HG03565 (cell line): Measurements from ENCODE around the gene MT1M.
"Not testable (repeated sequence)": the region's sequence is repeated elsewhere in the genome, so short reads cannot be mapped to it uniquely, and the experiment has no call there.

ENCODE experiments used
- ATAC-seq: cut with Tn5 transposase; IDR thresholded peaks from one replicate; pipeline ENCODE4 v1.9.1; 2021; ENCODE audit warnings: mild to moderate bottlenecking, moderate library complexity; ENCODE audit not compliant: unreplicated experiment

The MT1M gene

GRCh38 chr16:56645838-56646237 lies 13.4 kb downstream of the MT1M start:
- ATAC-seq, result no peak

- no peak for ATAC-seq
Observed at GRCh38 chr16:56647641-56648431, 15.4 kb downstream of the MT1M start.

GRCh38 chr16:56649271-56649670 lies 16.8 kb downstream of the MT1M start:
- no peak for ATAC-seq

DNA sequence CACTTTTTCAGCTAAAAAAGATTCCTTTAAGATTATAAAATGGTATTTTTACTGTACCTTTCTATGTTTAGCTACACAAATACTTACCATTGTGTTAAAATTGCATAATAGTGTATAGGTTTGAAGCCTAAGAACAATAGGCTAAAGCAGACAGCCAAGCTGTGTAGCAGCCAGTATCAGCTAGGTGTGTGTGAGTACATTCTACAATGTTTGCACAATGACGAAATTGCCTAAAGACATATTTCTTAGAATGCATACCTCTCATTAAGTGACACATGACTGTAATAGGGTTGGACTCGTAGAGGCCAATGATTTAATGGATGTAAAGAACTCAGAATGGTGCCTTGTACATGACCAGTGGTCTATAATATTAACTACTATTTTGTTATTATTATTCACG lies 17.4 kb downstream of the MT1M start:
- ATAC-seq, result no peak

DNA sequence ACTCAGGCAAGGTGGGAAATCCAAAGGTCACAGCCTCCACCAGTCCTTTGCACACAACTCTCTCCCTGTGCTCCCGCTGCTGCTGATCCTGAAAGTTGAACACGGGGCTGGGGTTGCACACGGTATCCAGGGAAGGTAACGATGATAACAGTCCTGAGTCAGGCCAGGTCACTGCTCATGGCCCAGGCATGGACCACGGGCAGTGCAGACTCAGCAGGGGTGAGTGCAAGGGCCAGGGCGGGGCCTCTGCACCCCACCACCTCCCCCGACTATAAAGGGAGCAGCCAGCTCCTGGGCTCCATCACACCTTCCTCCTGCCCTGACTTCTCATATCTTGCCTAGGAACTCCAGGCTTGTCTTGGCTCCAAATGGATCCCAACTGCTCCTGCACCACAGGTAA lies 19.1 kb downstream of the MT1M start, which contains the start of gene MT1B:
MT1B (plus strand) TSS at position 301 of the 400 bp plus-strand sequence; CDS start at position 369, 68 bp downstream.
- no peak for ATAC-seq

DNA sequence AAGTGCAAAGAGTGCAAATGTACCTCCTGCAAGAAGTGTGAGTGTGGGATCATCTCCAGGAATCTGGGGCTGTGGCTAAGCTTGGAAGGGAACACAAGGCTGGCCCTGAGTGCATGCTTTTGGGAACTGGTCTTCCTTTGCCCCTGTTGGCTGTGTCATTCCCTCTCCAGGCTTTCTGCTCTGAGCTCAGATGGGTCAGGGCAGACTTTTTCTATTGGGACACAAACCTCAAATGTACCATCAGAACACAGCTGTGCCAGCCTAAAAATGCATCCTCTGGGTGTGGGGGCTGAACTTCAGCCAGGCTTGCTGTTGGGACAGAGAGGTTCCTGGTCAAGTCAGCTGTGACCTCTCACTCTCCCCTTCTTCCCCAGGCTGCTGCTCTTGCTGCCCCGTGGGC lies 20.1 kb downstream of the MT1M start:
- no peak for ATAC-seq

DNA sequence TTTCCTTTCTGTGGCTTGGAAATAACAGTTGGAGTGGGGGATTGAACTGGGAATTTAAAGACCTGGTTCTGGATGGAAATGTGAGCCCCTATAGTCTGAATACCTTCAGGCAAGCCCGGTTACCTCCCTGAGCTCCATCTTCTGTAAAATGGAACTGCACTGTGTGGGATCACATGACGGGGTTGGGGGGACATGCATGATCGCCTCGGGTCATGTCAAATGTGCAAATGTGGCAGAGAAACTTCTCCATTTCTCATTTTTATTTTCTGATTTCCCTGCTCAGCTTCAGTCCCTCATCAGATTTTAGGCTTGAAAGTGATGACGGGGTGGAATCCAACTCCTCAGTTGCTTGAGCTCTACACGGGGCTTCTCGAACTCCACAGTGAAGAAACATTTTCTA lies 20.8 kb downstream of the MT1M start:
- no peak for ATAC-seq

- ATAC-seq, result no peak
Observed at GRCh38 chr16:56657555-56658326, 25.3 kb downstream of the MT1M start, which contains the start of gene MT1F. TSS of gene MT1F (plus strand) at chr16:56657959. CDS start at chr16:56658059, 100 bp downstream.

DNA sequence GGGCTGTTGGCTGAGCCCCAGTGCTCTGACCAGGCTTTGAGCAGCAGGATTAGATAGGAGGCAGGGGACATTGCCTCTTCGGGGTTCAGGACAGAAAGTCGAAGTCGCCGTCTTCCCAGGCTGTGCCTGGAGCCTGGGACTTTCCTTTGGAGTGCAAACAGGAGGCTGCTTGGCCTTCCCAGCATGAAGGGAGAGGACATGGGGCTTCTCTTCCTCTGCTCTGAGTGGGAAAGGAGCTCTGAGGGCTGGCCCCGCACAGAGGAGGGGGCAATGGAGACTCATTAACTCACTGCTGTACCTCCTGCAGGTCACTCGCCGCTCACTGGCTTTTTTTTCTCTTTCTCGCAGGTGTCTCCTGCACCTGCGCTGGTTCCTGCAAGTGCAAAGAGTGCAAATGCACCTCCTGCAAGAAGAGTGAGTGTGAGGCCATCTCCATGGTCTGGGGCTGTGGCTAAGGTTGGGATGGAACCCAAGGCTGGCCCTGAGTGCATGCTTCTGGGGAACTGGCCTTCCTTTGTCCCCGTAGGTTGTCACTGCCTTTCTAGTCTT lies 25.9 kb downstream of the MT1M start:
- no peak for ATAC-seq

- ATAC-seq, result no peak
Observed at GRCh38 chr16:56662357-56663354, 30.2 kb downstream of the MT1M start.

DNA sequence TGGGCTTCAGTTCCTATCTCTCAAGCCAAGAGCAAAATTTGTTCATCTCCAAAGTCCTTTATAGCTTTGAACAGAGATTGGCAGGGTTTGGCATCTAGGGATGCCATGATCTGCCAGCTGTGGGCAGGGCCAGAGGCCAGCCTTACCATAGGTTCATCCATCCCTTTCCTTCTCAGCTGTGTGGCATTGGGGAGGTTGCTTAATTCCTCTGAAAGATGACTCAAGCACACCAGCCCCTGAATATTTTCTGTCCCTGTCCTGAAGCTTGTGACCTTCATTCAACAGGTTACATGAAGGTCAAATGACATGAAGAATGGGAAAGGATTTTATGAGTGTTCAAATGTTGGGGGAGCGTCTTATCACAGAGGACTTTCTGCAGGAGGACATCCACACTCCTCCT lies 32.0 kb downstream of the MT1M start:
- ATAC-seq, result no peak

GRCh38 chr16:56665286-56666261 lies 33.1 kb downstream of the MT1M start:
- not testable (repeated sequence) for ATAC-seq

DNA sequence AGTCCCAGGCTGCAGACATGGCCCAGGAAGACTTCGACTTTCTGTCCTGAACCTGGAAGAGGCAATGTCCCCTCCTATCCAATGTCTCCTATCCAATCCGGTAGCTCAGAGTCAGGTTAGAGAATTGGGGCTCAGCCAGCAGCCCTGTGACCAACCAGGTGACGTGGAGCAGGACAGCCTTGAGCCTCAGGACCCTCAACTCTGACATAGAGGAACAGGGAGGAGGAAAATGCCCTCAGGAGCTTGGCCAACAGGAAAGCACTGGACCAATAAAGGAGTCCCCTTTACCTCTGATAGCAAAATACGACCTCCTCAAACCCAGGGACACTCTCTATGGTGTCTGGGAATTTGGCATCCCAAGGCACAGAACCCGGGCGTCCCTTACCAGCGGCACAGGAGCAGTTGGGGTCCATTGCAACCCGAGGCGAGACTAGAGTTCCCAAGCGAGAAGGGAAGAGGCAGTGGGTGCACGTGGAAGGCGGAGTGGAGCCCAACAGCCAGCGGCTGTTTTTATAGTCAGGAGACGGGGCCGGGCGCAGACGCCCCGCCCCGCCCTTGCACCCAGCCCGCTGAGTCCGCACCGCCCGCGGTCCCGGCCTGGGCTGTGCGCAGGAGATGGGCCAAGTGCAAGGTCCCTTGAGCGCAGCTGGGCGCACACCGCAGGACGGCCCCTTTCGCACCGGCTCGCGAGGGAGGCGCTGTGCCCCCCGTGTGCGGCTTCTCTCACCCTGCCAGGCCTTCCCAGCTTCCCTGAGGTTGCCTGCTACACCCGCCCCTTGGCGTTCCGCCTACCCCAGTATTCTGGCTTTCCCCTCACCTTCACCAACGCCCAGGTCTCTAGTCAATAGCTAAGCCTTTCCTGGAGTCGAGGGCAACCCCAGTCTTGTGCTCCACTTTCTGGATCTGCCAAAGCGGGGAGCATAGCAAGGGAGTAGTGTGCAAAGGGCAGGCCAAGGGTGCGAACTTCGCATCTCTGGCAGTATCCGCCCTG lies 35.4 kb downstream of the MT1M start, which contains the start of gene MT1G:
MT1G (minus strand) TSS at position 485 of the 991 bp plus-strand sequence; CDS start at position 413, 72 bp downstream.
- ATAC-seq, result no peak

DNA sequence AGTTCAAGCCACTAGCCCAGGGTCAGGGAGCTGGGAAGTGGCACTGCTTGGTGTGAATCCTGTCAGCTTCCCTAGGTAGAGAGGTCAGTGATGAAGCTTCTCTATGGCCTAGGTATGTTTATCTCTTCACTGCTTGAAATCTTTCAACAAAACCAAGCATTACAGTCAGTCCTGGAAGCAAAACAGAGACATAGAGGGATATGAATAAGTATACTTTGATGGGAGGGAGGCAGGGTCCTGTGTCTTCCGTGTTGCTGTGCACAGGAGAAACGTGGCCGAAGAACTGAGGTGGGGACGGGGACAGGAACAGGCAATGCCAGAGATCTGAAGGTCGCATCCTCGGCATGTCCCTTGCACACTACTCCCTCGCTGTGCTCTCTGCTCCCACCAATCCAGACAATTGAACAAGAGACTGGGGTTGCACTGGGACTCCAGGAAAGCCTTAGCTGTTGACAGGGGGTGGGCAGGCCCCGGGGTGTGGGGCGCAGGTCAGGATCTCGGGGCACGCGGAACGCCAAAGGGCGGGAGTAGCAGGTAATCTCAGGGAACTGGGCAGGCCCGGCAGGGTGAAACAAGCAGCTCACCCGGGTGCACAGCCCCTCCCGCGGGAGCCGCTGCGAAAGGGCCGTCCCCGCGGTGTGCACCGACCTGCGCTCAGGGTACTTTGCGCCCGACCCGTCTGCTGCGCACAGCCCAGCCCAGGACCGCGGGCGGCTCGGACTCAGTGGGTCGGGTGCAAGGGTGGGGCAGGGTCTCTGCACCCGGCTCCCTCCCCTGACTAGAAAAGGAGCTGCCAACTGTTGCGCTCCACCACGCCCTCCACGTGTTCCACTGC lies 36.8 kb downstream of the MT1M start, which contains the start of gene MT1H:
MT1H (plus strand) TSS at position 810 of the 835 bp plus-strand sequence. CDS start 71 bp downstream, outside the sequence.
- no peak for ATAC-seq

GRCh38 chr16:56669840-56670619 lies 37.6 kb downstream of the MT1M start:
- no peak for ATAC-seq

DNA sequence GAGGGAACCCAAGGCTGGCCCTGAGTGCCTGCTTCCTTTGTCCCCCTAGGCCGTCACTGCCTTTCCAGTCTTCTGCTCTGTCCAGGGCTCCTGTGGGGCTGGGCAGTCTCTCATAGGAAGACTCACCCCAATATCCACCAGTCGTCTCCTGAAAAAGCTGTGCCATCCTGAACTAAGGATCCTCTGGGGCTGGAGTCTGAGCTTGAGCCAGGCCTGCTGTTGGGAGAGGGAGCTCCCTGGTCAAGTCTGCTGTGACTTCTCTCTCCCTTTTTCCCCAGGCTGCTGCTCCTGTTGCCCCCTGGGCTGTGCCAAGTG lies 38.1 kb downstream of the MT1M start:
- ATAC-seq, result no peak
